ENCODE measurements around the gene LTBP1. TPM values are rescaled to one million over a fixed set of nuclear protein-coding genes. Genes with fewer than 3 reads are reported as not detected.
A peak's percentile ranks its signal among the peaks of the same experiment; 100 is the strongest.

The LTBP1 gene
- total and polyA plus RNA-seq, 2 of the 13 experiments (the other 11 are each of a cell fraction or from before 2014, with no cell fraction given) = 0.12 to 0.22 TPM

GRCh38 chr2:33268246-33268831 lies 321.6 kb downstream of the LTBP1 start:
- Histone ChIP-seq H3K79me2 (ENCODE audit: insufficient read depth, low read length) (no peaks in the 10 kb centered on the region), H3K27ac (ENCODE audit: extremely low read length, insufficient read depth, low read length) (no peak overlapping the region), H3K9me3 (ENCODE audit: low read length) (no peaks in the 10 kb centered on the region), H3K27me3 (ENCODE audit: control insufficient read depth in 1 of 2, insufficient read depth in 2 of 2, low read length in 2 of 2) (no peaks in the 10 kb centered on the region), H3K4me3 (replicated peaks in 1 of 3; ENCODE audit: insufficient read depth in 1 of 3, low read depth in 2 of 3, low read length in 3 of 3) (no peak overlapping the region), H3K4me1 (ENCODE audit: insufficient read depth, low read length) (no peaks in the 10 kb centered on the region), H4K20me1 (ENCODE audit: insufficient read depth, low read length) (no peaks in the 10 kb centered on the region), H3K4me2 (ENCODE audit: low read depth, low read length) (no peak overlapping the region), H3K9ac (ENCODE audit: insufficient read depth, low read depth, low read length) (no peak overlapping the region), H2AFZ (ENCODE audit: low read length) (no peak overlapping the region), H3K36me3 (replicated peaks in 1 of 2; ENCODE audit: control insufficient read depth in 1 of 2, insufficient read depth in 2 of 2, low read length in 2 of 2) (no peaks in the 10 kb centered on the region)
- no TSS peak for BruUV-seq (replicated peaks)
- FAIRE-seq (no peak), ATAC-seq (no peak), DNase-seq (ENCODE audit: low spot score) (no peak)
- TF ChIP-seq, protein P1, sequence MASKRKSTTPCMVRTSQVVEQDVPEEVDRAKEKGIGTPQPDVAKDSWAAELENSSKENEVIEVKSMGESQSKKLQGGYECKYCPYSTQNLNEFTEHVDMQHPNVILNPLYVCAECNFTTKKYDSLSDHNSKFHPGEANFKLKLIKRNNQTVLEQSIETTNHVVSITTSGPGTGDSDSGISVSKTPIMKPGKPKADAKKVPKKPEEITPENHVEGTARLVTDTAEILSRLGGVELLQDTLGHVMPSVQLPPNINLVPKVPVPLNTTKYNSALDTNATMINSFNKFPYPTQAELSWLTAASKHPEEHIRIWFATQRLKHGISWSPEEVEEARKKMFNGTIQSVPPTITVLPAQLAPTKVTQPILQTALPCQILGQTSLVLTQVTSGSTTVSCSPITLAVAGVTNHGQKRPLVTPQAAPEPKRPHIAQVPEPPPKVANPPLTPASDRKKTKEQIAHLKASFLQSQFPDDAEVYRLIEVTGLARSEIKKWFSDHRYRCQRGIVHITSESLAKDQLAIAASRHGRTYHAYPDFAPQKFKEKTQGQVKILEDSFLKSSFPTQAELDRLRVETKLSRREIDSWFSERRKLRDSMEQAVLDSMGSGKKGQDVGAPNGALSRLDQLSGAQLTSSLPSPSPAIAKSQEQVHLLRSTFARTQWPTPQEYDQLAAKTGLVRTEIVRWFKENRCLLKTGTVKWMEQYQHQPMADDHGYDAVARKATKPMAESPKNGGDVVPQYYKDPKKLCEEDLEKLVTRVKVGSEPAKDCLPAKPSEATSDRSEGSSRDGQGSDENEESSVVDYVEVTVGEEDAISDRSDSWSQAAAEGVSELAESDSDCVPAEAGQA (IDR thresholded peaks at IDR 0.05; ENCODE audit: low read depth) = no peak
- TF ChIP-seq, protein P1 (CRISPR knock-in tag; IDR thresholded peaks at IDR 0.05; ENCODE audit: borderline replicate concordance) = no peak
- TF ChIP-seq CEBPB (IDR thresholded peaks at IDR 0.05; ENCODE audit: borderline replicate concordance, low read depth, low read length) = peak; percentile 31; the same call in 1 of the 2 replicates
- ChIA-PET POLR2A (no interaction called here), CTCF (ENCODE audit: low intra/inter-chr PET ratio, low total read pairs) (no interaction called here)
- intact Hi-C loops (cut with micrococcal nuclease; ENCODE audit: unreplicated experiment) (no loop called here), in situ Hi-C loops (cut with HindIII; ENCODE audit: extremely low pct_ligation_motif_present, low pct_unique_long_range_greater_than_20kb) (no loop called here)
- 21% methylated on average over 4 of the region's 4 CpGs for WGBS (ENCODE audit: low lambda C conversion rate)

Data from HepG2 (cell line).